HG02943 (cell line): ENCODE measurements around the gene MUC21.

Experiments used
- ATAC-seq: cut with Tn5 transposase; IDR thresholded peaks from one replicate; pipeline ENCODE4 v1.9.1; 2021; ENCODE audit warnings: mild to moderate bottlenecking, low read depth, moderate library complexity; ENCODE audit not compliant: unreplicated experiment

The MUC21 gene

DNA sequence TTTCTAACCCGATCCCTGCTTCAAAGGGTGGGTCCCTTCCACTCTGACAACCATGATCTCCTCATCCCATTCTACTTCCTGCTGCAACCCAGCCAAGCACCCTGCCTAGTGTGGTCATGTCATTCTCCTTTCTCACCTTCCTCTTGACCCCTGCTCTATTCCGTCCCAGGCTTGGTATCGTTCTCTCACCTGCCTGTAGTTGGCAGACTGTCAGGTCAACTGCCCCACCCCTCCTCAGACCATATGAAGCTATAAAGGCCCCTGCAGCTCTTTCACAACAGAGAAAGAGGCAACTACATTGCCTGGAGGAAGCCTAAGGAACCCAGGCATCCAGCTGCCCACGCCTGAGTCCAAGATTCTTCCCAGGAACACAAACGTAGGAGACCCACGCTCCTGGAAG lies at the start of gene MUC21:
Gene MUC21 (plus strand): TSS at position 280 of the 400 bp plus-strand sequence. CDS start 241 bp downstream, outside the sequence.
- ATAC-seq: no peak

DNA sequence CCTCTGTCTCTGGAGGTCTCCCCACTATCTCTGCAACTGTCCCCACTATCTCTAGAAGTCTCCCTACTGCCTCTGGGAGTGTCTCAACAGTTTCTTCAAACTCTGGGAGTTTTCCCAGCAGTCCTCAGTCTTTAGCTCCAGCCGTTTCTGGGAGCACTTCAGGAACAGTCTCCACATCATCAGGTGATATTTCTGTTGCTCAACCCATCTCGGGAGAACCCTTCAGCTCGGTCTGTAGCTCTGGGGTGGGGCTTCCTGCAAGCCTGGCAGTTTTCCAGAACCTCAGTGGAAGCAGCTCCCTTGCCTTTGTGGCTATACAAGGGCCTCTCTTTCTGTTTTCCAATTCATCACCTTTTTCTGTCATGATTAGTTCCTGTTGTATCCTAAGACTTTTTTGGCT lies 48.5 kb upstream of the MUC21 start:
- ATAC-seq: no peak

DNA sequence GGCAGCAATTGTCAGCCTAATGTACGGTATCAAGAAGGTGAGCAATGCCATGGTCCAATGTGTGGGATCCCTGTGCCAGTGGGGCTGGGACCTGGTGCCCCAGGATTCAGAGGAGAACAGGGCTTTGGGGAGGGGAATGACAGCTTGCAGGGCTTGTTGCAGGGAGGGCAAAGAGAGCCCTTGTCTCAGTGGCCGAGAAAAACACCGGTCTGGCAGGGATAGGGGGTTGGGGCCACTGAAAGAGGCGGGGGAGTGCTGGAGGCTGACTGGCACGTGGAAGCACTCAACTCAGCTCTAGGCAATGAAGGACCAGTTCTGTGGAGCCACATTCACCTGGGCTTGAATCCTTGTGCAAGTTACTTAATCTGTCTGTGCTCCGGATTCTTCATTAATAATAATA lies 46.3 kb upstream of the MUC21 start:
- no peak for ATAC-seq

DNA sequence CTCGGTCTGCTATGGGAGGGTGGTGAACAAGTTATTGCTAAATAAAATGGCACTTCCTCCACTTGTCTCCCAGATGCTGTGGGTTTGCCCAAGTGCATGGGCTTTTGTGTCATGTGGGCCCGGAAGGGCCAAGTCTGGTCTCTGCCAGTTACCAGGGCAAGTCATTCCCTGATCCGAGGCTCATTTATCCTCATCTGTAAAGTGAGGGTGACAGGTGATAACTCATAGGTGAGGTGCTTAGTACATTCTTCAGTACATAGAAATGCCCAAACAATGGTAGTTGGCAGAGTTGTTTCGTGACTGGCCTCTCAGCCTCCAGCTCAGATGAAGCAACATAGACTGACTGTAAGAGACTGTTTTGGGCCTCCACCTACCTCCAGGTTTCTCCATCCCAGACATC lies 44.8 kb upstream of the MUC21 start:
- ATAC-seq: no peak

DNA sequence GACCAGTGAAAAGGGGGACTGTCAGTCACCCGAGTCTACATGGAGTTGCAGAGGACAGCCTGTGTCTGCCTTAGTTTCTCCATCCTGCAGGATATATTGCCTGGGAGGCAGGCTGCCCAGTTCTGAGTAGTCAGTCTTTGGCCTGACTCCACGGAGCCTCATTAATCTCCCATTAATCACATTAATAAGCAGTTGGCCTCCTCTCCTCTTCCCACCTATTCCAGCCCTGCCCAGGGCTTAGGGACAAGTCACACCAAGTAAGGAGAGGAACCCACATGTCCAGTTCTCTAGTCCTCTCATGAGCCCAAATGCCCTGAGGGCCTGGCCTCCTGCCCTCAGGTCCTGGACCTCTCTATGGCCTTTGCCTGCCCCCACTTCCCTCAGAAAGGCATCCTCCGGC lies 44.0 kb upstream of the MUC21 start:
- ATAC-seq: no peak

DNA sequence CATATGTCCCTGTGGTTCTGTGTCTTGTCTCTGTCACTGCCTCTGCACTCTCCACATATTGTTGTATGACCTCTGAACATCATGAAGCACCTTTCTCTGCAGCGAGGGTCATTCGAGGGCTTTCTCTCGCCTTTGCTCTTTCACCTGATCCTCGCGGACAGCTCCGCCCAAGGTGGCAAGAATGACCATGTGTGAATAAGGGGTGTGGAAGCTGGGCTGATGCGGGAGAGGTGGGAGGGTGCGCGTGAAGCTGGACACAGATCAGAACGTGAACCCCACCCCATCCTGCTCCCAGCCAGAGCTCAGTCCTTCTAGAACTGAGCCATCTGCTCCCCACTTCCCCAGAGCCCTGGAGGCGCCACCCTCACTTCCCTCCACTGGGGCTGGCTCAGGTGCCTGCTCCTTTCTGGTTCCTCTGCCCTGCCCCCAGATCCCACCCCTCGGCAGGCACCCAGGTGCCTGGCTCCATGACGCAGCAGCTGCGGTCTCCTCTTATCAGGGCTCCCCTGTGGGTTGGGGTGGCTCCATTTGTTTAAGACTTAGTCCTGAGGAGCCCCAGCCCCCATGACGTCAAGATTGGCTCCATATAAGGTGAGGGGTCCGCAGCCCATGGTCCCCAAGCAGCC lies 43.0 kb upstream of the MUC21 start, which contains the start of gene MUCL3:
Gene MUCL3 (plus strand): TSS at position 613 of the 626 bp plus-strand sequence. CDS start 27 bp downstream, outside the sequence.
- ATAC-seq: no peak

DNA sequence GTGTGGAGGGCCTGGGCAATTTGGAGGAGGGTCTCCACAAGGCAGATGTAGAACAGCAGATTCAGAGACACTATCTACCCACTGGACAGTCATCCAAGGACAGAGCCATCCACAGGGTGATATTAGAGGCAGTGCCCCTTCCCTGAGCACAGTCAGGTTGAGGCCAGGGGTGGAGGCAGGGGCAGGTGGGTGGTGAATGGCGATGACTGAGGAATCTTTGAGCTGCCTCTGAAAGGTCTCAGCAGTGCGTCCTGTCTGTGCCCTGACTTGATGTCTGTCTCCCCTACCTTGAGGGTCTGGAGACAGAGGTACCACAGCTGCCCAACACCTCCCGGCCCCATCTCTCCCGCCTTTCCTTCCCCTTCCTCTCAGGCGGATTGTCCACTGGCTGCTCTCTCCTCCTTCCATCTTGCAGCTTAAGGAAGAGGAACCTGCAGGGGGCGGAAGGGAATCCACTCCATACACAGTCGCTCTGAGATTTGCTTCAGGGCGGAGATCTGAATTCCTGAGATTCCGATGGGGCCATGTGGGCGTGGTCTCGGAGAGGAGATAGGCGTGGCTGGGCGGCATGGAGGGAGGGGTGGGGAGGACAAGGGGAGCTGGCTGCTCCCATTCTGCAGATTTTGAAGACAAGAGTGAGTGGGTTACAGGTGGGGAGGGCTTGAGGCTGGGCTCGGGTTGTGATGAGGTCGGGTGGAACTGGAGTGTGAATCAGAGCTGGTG lies 41.0 kb upstream of the MUC21 start:
- ATAC-seq: no peak

DNA sequence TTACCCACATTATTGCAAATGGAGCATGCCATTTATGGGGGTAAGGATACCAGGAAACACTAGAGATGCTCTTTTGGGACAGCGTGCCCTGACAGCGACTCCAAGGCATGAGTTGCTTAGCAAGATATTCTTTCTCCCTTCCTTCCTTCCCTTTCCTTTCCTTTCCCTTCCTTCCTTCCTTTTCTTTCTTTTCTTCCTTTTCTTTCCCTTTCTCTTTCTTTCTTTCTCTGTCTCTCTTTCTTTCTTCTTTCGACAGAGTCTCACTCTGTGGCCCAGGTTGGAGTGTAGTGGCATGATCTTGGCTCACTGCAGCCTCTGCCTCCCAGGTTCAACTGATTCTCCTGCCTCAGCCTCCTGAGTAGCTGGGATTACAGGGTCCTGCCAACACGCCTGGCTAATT lies 39.5 kb upstream of the MUC21 start:
- no peak for ATAC-seq

DNA sequence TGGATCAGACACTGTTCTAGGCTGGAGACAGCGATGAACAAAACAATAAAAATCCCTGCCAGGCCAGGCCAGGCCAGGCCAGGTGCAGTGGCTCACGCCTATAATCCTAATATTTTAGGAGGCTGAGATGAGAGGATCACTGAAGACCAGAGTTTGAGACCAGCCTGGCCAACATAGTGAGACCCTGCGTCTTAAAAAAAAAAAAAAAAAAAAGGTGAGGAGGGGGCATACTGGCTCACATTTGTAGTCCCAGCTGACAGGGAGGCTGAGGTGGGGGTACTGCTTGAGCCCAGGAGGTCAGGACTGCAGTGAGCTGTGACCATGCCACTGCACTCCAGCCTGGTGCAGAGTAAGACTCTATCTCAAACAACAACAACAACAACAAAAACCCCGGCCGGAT lies 38.2 kb upstream of the MUC21 start:
- ATAC-seq: no peak

DNA sequence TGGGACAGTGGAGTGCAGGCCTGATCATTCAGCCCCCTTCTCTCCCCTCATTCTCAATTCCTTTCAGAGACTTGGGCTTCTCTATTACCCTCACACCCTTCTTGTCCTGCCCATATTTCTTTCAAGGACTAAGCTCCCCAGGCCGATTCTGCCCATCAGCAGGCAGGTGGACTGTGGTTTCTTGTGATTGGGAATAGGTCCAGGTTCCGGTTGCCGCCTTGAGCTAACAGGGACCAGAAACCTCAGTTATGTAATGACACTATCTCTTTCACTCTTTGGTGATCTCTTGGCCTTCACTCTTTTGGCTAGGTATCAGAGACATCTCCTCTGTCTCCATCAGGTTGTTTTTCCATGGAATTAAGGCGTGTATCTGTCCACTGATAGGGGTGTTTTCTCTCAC lies 36.3 kb upstream of the MUC21 start:
- no peak for ATAC-seq

DNA sequence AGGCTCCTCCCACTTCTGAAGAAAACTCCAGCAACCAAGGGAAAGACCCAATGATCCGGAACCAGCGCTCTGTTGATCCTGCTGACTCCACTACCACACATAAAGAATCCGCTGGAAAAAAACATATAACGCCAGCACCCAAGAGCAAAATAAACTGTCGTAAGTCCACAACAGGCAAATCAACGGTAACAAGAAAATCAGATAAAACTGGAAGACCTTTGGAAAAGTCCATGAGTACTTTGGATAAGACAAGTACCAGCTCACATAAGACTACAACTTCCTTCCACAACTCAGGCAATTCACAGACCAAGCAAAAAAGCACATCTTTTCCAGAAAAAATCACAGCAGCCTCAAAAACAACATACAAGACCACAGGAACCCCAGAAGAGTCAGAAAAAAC lies 34.7 kb upstream of the MUC21 start:
- no peak for ATAC-seq

DNA sequence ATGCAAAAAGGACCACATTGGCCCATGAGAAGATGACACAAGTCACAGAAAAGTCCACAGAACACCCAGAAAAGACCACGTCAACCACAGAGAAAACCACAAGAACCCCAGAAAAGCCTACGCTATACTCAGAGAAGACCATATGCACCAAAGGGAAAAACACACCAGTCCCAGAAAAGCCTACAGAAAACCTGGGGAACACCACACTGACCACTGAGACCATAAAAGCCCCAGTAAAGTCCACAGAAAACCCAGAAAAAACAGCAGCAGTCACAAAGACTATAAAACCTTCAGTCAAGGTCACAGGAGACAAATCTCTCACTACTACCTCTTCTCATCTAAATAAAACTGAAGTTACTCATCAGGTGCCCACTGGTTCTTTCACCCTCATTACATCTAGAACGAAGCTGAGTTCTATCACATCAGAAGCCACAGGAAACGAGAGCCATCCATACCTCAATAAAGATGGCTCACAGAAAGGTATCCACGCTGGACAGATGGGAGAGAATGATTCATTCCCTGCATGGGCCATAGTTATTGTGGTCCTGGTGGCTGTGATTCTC lies 31.5 kb upstream of the MUC21 start:
- no peak for ATAC-seq

DNA sequence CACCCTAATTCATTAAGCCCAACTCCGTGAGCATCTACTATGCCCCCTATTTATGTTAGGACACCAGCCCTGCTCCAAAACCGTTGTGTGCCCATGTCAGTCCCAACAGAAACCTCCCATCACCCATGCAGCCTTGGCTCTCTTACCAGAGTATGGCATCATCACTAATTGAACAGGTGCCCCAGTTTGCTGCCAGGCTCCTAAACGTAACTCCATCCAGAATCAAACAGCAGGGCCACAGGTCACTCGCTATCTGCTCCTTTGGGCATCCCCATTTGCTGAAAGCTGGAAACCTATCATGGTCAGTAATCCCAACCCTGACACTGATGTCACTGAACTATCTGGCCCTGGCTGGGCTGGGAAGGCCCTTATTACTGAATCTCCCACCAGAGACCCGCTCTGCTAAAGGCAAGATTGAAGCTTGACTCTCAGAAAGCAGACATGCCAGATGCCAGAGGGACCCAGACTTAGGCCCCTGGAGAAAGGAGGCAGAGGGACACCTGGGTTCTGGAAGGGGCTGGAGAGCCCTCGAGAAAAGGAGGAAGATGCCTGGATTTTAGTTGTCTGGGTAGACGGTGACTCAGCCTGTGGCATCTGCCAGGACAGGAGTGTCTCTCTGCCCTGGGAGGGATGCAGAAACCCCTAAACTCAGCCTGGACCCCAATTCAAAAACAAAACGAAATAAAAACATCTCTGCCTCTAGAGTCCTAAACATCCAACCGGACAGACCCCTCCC lies 28.7 kb upstream of the MUC21 start:
- ATAC-seq: no peak

DNA sequence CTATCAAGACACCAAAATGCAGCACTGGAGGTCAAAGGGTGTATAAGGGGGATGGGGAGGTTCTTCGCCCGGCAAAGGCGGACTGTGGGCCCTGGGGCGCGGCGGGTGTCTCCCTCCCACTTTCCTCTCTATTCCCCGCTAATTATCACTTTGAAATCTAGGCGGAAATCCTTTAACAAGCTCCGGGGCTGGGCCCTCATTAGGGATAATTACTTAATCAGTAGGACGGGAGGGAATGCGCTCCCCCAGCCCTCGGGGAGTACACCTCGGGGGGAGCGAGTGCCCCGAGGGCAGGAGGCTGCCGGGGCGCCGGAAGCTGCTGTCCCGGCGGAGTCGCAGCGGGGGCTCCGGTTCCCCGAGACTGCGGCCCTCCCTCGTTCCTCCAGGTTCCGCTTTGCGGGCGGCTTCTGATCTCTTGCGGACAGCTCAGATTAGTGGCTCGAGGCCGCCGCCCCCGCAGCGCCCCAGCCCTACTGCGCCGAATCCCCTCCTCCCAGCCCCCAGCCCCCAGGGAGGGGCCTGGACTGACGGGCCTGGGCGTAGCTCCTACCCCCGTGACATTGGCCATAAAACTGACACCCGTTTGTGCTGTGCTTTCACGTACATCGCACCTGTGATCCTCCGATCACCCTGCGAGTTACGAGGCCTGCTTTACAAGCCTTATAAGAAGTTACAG lies 28.0 kb upstream of the MUC21 start:
- no peak for ATAC-seq

DNA sequence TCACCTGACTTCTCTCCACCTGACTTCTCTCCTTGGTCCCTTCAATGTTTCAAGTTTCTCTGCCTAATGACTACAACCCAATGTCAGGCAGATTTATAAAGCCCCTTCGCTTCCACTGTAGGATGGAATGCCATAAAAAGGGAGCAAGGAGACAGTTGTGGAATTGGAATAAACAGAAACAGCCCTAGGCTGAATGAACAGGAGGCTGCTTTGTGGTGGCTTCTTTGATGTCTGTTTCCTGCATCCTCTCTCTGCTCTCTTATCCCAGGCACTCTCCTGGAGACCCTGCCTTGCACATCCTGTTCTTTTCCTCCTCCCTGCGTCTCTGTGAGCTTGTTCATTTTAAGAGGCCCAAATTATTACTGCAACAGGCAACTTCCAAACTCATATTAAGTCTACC lies 25.8 kb upstream of the MUC21 start:
- no peak for ATAC-seq

DNA sequence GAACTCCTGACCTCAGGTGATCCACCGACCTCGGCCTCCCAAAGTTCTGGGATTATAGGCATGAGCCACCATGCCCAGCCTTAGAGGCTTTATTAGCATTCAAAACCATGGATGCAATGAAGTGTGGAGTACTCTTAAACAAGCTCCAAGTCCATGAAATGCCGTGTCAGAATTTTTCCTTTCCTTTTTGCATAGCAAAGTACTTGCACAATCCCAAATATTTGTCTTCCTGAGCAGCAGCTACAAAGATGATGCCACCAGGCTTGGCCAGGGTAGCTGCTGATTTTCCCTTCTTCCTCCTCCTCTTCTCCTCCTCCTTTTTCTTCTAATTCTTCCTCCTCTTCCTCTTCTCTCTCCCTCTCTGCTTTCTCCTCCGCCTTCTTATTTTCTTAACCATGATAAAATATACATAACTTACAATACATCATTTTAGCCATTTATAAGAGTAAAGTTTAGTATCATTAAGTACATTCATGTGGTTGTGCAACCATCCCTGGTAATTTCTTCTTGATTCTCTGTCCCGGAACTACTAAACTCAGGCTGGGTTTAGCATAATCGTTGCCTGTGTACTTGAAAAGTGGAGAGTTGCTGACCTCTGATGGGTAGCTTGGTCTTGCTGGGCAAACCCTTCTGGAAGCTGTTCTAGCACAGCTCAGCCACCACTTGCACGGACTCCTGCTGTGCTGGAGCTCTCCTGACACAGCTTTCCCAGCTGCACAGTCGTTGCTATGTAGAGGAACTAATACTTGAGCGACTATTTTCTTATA lies 22.4 kb upstream of the MUC21 start:
- ATAC-seq: no peak

DNA sequence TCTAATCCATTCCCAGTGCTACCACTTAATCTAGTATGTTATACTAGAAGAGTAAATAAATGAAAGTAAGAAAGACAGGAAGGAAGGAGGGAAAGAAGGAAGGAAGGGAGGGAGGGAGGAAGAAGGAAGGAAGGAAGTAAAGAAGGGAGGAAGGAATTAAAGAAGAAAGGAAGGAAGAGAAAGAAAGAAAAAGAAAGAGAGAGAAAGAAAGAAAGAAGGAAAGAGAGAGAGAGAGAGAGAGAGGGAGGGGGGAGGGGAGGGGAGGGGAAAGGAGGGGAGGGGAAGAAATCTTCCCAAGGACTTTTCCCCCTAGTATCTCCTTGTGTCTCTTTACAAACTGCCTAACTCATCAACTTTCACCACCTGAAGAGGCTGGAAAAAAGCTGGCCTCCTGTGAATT lies 20.8 kb upstream of the MUC21 start:
- no peak for ATAC-seq

DNA sequence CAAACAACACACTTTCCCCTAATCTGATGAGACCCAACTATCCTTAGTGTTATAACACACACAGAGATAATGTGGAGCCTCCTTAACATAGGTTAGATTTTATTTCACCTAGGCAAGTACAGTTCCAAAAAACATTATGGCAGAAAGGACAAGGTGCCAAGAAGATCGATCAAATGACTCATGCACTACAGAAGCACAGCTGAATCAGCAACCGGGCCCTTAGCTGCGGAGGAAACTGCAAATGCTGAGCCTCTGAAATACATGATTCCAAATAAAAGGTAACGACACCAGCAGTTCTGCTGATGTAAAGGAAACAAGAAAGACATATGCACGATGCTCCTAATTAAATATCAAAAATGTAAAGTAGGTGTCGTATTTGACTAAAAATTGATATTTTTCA lies 19.9 kb upstream of the MUC21 start:
- ATAC-seq: no peak

DNA sequence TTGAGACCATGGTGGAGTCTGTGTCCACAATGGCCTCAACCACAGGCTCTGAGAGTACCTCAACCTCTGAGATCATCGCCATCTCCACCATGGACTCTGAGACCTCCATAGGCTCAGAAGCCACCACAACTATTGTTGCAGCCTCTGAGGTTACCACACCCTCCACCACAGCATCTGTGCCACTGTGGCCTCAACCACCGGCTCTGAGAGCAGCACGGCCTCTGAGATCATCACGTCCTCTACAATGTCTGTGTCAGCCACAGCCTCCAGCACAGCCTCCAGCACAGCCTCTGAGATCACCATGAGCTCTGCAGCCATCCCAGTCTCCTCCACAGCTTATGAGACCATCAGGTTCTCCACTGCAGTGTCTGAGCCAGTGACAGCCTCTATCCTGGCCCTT lies 19.4 kb upstream of the MUC21 start:
- no peak for ATAC-seq

DNA sequence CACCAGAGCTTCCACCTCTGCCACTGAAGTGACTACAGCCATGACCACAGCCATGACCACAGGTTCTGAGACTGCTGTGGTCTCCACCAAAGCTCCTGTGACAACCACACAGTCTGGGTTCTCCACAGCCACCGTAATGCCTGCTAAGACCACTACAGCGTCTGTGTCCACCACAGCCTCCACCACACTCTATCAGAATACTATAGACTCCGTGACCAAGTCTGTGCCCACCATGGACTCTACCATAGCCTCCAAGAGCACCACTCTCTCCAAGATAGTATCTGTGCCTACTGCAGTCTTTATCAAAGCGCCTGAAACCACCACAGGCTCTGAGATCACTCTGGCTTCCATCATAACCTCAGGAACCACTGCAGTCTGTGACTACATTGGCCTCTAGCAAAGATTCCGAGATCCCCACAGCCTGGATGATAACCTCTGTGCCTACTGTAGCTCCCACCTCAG lies 18.3 kb upstream of the MUC21 start:
- no peak for ATAC-seq
